D721Med (cell line): ENCODE results near the gene SLC12A4.

Experiments used
- DNase-seq: peaks from one replicate; pipeline ENCODE4 v3.0.0; 2011; ENCODE audit warnings: low spot score; ENCODE audit not compliant: insufficient read length
- FAIRE-seq: peaks from 2 replicates; lab custom pipeline; 2011; peaks lifted over from hg19 to GRCh38; lab: Jason Lieb, UNC
- TF ChIP-seq, protein P1 (sequence below): IDR thresholded peaks from 2 replicates; pipeline ENCODE4 v1.5.1; 2012; ENCODE audit warnings: mild to moderate bottlenecking, control low read depth; ENCODE audit not compliant: insufficient read depth; ENCODE audit errors: missing control alignments

SLC12A4 gene

DNA sequence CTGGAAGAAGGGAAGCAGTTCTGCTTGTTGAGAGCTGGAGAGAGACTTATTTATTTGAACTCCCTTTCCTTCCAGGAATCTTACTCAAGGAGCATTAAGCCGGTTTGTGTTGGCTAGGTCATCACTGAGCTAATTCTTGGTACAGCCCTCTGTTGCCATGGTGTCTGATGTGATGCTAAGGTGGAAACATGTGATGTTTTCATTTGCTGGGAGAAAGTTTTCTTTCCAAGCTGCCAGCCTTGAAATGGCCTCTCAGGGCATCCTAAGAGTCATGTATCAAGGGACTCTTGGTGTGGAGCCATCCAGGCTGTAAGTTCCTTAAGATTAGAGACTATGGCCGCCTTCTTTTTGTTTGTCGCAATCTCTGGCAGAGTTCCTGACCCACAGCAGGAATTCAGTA lies 71.2 kb downstream of the SLC12A4 start:
- no peak for FAIRE-seq
- DNase-seq: no peak
- TF ChIP-seq, protein P1, sequence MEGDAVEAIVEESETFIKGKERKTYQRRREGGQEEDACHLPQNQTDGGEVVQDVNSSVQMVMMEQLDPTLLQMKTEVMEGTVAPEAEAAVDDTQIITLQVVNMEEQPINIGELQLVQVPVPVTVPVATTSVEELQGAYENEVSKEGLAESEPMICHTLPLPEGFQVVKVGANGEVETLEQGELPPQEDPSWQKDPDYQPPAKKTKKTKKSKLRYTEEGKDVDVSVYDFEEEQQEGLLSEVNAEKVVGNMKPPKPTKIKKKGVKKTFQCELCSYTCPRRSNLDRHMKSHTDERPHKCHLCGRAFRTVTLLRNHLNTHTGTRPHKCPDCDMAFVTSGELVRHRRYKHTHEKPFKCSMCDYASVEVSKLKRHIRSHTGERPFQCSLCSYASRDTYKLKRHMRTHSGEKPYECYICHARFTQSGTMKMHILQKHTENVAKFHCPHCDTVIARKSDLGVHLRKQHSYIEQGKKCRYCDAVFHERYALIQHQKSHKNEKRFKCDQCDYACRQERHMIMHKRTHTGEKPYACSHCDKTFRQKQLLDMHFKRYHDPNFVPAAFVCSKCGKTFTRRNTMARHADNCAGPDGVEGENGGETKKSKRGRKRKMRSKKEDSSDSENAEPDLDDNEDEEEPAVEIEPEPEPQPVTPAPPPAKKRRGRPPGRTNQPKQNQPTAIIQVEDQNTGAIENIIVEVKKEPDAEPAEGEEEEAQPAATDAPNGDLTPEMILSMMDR: no peak

DNA sequence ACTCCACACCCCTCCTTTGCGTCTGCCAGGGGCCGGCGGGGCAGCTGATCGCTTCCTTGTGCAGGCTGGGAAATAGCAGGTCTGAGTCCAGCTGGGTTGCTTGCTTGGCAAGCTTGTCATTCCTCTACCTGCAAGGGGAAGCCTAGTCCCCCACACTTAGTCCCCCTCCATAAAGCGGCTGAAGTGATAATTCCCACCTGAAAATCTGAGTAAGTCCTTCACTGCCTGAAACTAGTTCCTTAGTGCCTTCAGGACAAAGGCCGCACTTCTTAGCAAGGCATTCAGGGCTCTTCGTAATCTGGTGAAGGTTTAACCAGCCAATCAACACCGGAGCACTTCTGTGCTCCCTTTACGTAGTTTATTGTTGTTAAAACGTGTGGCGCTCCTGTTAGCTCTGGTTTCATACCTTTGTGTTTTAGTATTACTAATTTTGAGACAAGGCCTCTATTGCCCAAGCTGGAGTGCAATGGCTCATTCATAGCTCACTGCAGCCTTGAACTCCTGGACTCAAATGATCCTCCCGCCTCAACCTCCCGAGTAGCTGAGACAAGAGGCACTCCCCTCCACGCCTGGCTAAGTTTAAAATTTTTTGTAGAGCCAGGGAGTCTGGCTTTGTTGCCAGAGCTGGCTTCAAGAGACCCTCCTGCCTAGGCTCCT lies 74.6 kb downstream of the SLC12A4 start:
- no peak for FAIRE-seq
- TF ChIP-seq, protein P1: no peak
- no peak for DNase-seq
